WTC11 (cell line): Measurements from ENCODE around the gene CASP2.

Source experiments
- ARID4B ChIP-seq: sonication (generic); formaldehyde crosslinking; IDR thresholded peaks from 2 replicates; pipeline ENCODE4 v1.8.0; 2023; ENCODE audit warnings: missing genetic modification reagents, mild to moderate bottlenecking, borderline replicate concordance
- ATF2 ChIP-seq: sonication (generic); formaldehyde crosslinking; IDR thresholded peaks from 2 replicates; pipeline ENCODE4 v1.8.1; 2022; ENCODE audit warnings: low read depth, missing genetic modification reagents, borderline replicate concordance
- CREM ChIP-seq: sonication (generic); formaldehyde crosslinking; IDR thresholded peaks from 2 replicates; pipeline ENCODE4 v1.8.1; 2022; ENCODE audit warnings: mild to moderate bottlenecking, missing genetic modification reagents, moderate library complexity
- CTCF ChIP-seq: fragments of 200-600 bp; IDR thresholded peaks from 2 replicates; pipeline ENCODE4 v1.8.0; 2022; ENCODE audit warnings: antibody characterized with exemption
- ESRRA ChIP-seq: sonication (generic); formaldehyde crosslinking; IDR thresholded peaks from 2 replicates; pipeline ENCODE4 v1.8.1; 2022; ENCODE audit warnings: mild to moderate bottlenecking, missing genetic modification reagents, borderline replicate concordance
- JAZF1 ChIP-seq: fragments of 250-450 bp; sonication (Bioruptor Pico); IDR thresholded peaks from 2 replicates; pipeline ENCODE4 v1.9.0; 2021; ENCODE audit warnings: moderate library complexity, mild to moderate bottlenecking, inconsistent platforms
- MAX ChIP-seq: sonication (generic); formaldehyde crosslinking; IDR thresholded peaks from 2 replicates; pipeline ENCODE4 v1.8.0; 2022; ENCODE audit warnings: mild to moderate bottlenecking, missing genetic modification reagents
- ZNF423 ChIP-seq: fragments of 250-450 bp; sonication (Bioruptor Pico); IDR thresholded peaks from 2 replicates; pipeline ENCODE4 v2.1.2; 2022; ENCODE audit warnings: mild to moderate bottlenecking, moderate library complexity

- TF ChIP-seq CTCF: no peak
- TF ChIP-seq MAX (CRISPR knock-in tag): no peak
- no peak for TF ChIP-seq ZNF423 (CRISPR knock-in tag)
- TF ChIP-seq ESRRA: no peak
- TF ChIP-seq CREM: no peak
- no peak for TF ChIP-seq JAZF1 (CRISPR knock-in tag)
- no peak for TF ChIP-seq ARID4B (CRISPR knock-in tag)
- TF ChIP-seq ATF2: no peak
Measured at GRCh38 chr7:143304938-143305337, 16.8 kb downstream of the CASP2 start.
